ENCODE measurements around the gene C13orf46.

C13orf46 gene

DNA sequence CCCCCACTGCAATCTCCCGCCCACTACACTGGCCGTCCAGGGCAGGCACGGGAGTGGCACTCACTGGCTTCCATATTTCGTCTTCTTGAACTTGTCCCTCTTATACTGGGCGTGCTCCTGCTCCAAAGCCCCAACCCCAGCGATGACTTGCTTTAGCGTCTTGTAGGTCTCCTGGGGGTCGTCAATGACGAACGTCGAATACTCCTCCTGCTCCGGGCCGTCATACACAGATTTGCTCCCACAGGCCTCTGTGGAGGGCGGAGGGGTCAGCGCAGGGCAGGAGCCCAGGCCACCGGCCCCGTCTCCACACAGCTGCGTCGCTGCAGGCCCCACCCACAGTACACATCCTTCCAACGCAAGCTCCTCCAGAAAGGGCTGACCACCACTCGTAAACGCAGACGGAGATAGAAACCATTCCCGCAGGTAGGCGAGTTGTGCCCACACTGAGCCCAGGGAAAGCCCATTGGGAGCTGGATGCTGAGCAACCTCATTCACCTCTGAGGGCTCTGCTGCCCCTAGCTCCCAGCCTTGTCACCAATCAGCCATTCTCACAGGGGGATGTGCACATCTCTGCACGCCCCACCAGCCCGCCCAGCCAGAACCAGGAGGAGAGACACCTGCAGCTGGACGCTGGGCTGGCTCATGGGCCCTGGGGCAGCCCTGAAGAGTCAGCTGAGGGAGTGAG, 7.9 kb upstream of the C13orf46 start:
- CTCF ChIA-PET = interaction anchor here (0.6 to 1.2 kb wide), 3 partner anchors 11 to 245 kb away, joined by 3 to 6 read pairs (median 3); no protein-coding TSS in a partner anchor
- POLR2A ChIA-PET (ENCODE audit: low non-redundant PET) = interaction anchor here (0.6 kb wide), 1 partner anchor 50 kb away, joined by 3 read pairs; no protein-coding TSS in a partner anchor
- H3K27ac ChIP-seq = peak overlapping the region; percentile 76
- DNase-seq (ENCODE audit: low spot score) = no peak
- TF ChIP-seq, protein P1, sequence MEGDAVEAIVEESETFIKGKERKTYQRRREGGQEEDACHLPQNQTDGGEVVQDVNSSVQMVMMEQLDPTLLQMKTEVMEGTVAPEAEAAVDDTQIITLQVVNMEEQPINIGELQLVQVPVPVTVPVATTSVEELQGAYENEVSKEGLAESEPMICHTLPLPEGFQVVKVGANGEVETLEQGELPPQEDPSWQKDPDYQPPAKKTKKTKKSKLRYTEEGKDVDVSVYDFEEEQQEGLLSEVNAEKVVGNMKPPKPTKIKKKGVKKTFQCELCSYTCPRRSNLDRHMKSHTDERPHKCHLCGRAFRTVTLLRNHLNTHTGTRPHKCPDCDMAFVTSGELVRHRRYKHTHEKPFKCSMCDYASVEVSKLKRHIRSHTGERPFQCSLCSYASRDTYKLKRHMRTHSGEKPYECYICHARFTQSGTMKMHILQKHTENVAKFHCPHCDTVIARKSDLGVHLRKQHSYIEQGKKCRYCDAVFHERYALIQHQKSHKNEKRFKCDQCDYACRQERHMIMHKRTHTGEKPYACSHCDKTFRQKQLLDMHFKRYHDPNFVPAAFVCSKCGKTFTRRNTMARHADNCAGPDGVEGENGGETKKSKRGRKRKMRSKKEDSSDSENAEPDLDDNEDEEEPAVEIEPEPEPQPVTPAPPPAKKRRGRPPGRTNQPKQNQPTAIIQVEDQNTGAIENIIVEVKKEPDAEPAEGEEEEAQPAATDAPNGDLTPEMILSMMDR (conservative IDR thresholded peaks at IDR 0.05; ENCODE audit: low read depth) = no peak

- DNase-seq (ENCODE audit: low spot score) = peak; percentile 59
- CTCF ChIA-PET = interaction anchor here (0.6 to 1.2 kb wide), 3 partner anchors 10 to 245 kb away, joined by 3 to 6 read pairs (median 3); no protein-coding TSS in a partner anchor
- TF ChIP-seq, protein P1 (conservative IDR thresholded peaks at IDR 0.05; ENCODE audit: low read depth) = peak; percentile 18; the same call in 1 of the 2 replicates
- peak overlapping the region; percentile 76 for H3K27ac ChIP-seq
- POLR2A ChIA-PET (ENCODE audit: low non-redundant PET) = interaction anchor here (0.6 kb wide), 1 partner anchor 51 kb away, joined by 3 read pairs; no protein-coding TSS in a partner anchor
Observed at GRCh38 chr13:113981194-113981605, 7.3 kb upstream of the C13orf46 start.

DNA sequence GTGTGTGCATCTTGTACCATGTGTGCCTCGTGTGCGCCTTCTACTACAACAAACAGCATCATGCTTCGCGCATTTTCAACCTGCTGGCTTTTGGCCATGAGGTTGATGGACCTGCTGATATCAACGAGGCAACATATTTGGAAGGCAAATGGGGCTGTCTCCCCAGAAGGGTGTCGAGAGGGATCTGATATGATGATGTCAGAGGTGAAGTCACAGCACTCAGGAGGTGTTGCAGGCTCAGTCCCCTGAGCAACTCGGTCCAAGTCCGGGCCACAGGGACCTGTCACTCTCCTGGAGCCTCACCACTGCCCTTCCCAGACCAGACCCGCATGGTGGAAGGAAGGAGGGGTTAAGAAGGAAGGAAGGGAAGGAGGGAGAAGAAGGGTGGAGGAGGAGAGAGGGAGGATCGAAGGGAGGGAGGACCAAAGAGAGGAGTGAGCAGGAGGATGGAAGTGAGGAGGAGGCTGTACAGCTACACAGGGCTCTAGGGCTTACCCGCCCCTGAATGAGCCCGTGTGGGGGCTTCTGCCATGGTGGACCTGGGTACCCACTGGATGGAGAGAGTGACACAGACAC, 6.7 kb upstream of the C13orf46 start:
- TF ChIP-seq, protein P1 (conservative IDR thresholded peaks at IDR 0.05; ENCODE audit: low read depth) = no peak
- ChIA-PET CTCF (interaction anchor here (0.9 kb wide), 1 partner anchor 9 kb away, joined by 3 read pairs; no protein-coding TSS in a partner anchor), POLR2A (ENCODE audit: low non-redundant PET) (no interaction called here)
- DNase-seq (ENCODE audit: low spot score) = no peak
- peak overlapping the region; percentile 76 for H3K27ac ChIP-seq

DNA sequence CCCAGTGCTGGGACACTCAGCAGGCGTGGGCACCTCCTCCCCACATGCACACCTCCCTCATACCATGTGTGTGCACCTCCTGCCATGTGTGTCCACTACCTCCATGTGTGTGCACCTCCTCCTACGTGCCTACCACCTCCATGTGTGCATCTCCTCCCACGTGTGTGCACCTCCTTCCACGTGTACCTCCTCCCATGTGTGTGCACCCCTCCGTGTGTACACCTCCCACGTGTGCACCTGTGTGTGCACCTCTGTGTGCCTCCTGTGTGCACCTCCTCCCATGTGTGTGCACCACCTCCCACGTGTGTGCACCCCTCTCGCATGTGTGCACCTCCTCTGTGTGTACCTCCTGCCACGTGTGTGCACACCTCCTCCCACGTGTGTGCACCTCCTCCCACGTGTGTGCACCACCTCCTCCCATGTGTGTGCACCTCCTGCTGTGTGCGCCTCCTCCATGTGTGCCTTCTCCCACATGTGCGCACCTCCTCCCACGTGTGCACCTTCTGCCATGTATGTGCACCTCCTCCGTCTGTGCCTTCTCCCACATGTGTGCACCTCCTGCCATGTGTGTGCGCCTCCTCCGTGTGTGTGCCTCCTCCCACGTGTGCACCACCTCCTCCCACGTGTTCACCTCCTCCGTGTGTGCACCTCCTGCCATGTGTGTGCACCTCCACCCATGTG, 6.1 kb upstream of the C13orf46 start:
- ChIA-PET POLR2A (ENCODE audit: low non-redundant PET) (no interaction called here), CTCF (no interaction called here)
- DNase-seq (ENCODE audit: low spot score) = no peak
- TF ChIP-seq, protein P1 (conservative IDR thresholded peaks at IDR 0.05; ENCODE audit: low read depth) = no peak
- H3K27ac ChIP-seq = peak overlapping the region; percentile 76

GRCh38 chr13:113978741-113979481, 5.0 kb upstream of the C13orf46 start:
- TF ChIP-seq, protein P1 (conservative IDR thresholded peaks at IDR 0.05; ENCODE audit: low read depth) = no peak

More at GRCh38 chr13:113978741-113979481, 5.0 kb upstream of the C13orf46 start:
- ChIA-PET CTCF (interaction anchor here (0.6 kb wide), 1 partner anchor 222 kb away, joined by 4 read pairs; no protein-coding TSS in a partner anchor), POLR2A (ENCODE audit: low non-redundant PET) (no interaction called here)
- no peak for DNase-seq (ENCODE audit: low spot score)
- peak overlapping the region; percentile 76 for H3K27ac ChIP-seq

Data from RWPE1 (cell line).